HepG2 (cell line): ENCODE measurements around the gene OR1F1. TPM values are rescaled to one million over a fixed set of nuclear protein-coding genes. Genes with fewer than 3 reads are reported as not detected.

Experiments
- ARID5B ChIP-seq: IDR thresholded peaks from 2 replicates; pipeline ENCODE4 v1.4.0; 2020; ENCODE audit warnings: mild to moderate bottlenecking, missing genetic modification reagents
- BRD4 ChIP-seq: sonication (generic); formaldehyde crosslinking; IDR thresholded peaks from 2 replicates; pipeline ENCODE4 v1.4.0; 2020; ENCODE audit warnings: missing genetic modification reagents
- HCFC1 ChIP-seq: fragments of 150-350 bp; IDR thresholded peaks from 2 replicates; pipeline ENCODE4 v1.6.1; 2014; ENCODE audit warnings: low read depth, low read length
- HNRNPLL ChIP-seq: fragments of 200-400 bp; formaldehyde crosslinking; IDR thresholded peaks from 2 replicates; pipeline ENCODE4 v1.6.1; 2017; ENCODE audit warnings: mild to moderate bottlenecking, low read depth, low read length; ENCODE audit not compliant: poor library complexity, severe bottlenecking
- MEF2D ChIP-seq: sonication (generic); formaldehyde crosslinking; IDR thresholded peaks from 2 replicates; pipeline ENCODE4 v1.5.1; 2020; ENCODE audit warnings: mild to moderate bottlenecking, missing genetic modification reagents
- PRDM15 ChIP-seq: sonication (generic); formaldehyde crosslinking; IDR thresholded peaks from 2 replicates; pipeline ENCODE4 v1.4.0; 2020; ENCODE audit warnings: missing genetic modification reagents
- REPIN1 ChIP-seq: sonication (generic); formaldehyde crosslinking; IDR thresholded peaks from 2 replicates; pipeline ENCODE4 v1.8.0; 2022; ENCODE audit warnings: missing genetic modification reagents, low read depth, mild to moderate bottlenecking, borderline replicate concordance
- SMAD9 ChIP-seq: sonication (generic); formaldehyde crosslinking; IDR thresholded peaks from 2 replicates; pipeline ENCODE4 v1.5.1; 2020; ENCODE audit warnings: mild to moderate bottlenecking, missing genetic modification reagents
- SP140L ChIP-seq: sonication (generic); formaldehyde crosslinking; IDR thresholded peaks from 2 replicates; pipeline ENCODE4 v1.4.0; 2020; ENCODE audit warnings: missing genetic modification reagents, borderline replicate concordance
- STAT6 ChIP-seq: sonication (generic); formaldehyde crosslinking; IDR thresholded peaks from 2 replicates; pipeline ENCODE4 v1.4.0; 2020; ENCODE audit warnings: missing genetic modification reagents, mild to moderate bottlenecking, borderline replicate concordance
- TFDP1 ChIP-seq: IDR thresholded peaks from 2 replicates; pipeline ENCODE4 v1.6.1; 2016; ENCODE audit warnings: missing compliant biosample characterization, missing genetic modification reagents, borderline replicate concordance
- TOE1 ChIP-seq: sonication (generic); formaldehyde crosslinking; IDR thresholded peaks from 2 replicates; pipeline ENCODE4 v1.4.0; 2020; ENCODE audit warnings: mild to moderate bottlenecking, missing genetic modification reagents
- ZNF282 ChIP-seq: fragments of 450-650 bp; IDR thresholded peaks from 2 replicates; pipeline ENCODE4 v1.6.1; 2018; ENCODE audit not compliant: partially characterized antibody
- ZNF530 ChIP-seq: sonication (generic); formaldehyde crosslinking; IDR thresholded peaks from 2 replicates; pipeline ENCODE4 v1.5.0; 2020; ENCODE audit warnings: low read depth, mild to moderate bottlenecking, missing genetic modification reagents
- ZNF660 ChIP-seq: sonication (generic); formaldehyde crosslinking; IDR thresholded peaks from 2 replicates; pipeline ENCODE4 v1.5.1; 2020; ENCODE audit warnings: mild to moderate bottlenecking, low read depth, missing genetic modification reagents, borderline replicate concordance
- ZNF761 ChIP-seq: sonication (generic); formaldehyde crosslinking; conservative IDR thresholded peaks from 2 replicates; pipeline ENCODE4 v1.4.0; 2020; ENCODE audit warnings: mild to moderate bottlenecking, missing genetic modification reagents
- ZSCAN20 ChIP-seq: sonication (generic); formaldehyde crosslinking; IDR thresholded peaks from 2 replicates; pipeline ENCODE4 v1.4.0; 2020; ENCODE audit warnings: missing genetic modification reagents, mild to moderate bottlenecking, borderline replicate concordance
- polyA plus RNA-seq, 8 experiments: library from polyadenylated mRNA; depleted of rRNA in 3 of 8; stranded (reverse) in 7 of 8; unstranded in 1 of 8; fragments of >200 nt; fragmentation: Illumina TruSeq in 4 of 8; extraction: Trizol in 4 of 8; gene quantifications; 2 replicates each; pipeline versions ENCODE4 v1.2.1 to v1.2.3, GENCODE V29; 2011 to 2016; ENCODE audit warnings: low read depth in 4 of 8, missing spikeins in 1 of 8, mixed read lengths in 1 of 8; ENCODE audit not compliant: insufficient read depth in 1 of 8
- total RNA-seq, 5 experiments: library from RNA; depleted of rRNA; stranded (reverse); fragments of >200 nt; fragmentation: Illumina TruSeq; extraction: Trizol; gene quantifications; 2 replicates each; pipeline ENCODE4 v1.2.3, GENCODE V29; 2016; ENCODE audit warnings: low read depth in 1 of 5

OR1F1 gene
- total and polyA plus RNA-seq, 2 of the 13 experiments (the other 11 are each of a cell fraction or from before 2014, with no cell fraction given) = 0.90 TPM; not detected in 1

- TF ChIP-seq SP140L (CRISPR knock-in tag) (no peak), TFDP1 (CRISPR knock-in tag) (peak; percentile 28; the same call in 1 of the 2 replicates), STAT6 (CRISPR knock-in tag) (no peak), SMAD9 (CRISPR knock-in tag) (no peak; the same call in 1 of the 2 replicates), REPIN1 (CRISPR knock-in tag) (peak; percentile 35; the same call in 1 of the 2 replicates), HNRNPLL (no peak), HCFC1 (no peak), TOE1 (CRISPR knock-in tag) (no peak), ZNF530 (no peak), BRD4 (CRISPR knock-in tag) (peak; percentile 60; the same call in 1 of the 2 replicates), PRDM15 (peak; percentile 84), ZNF282 (no peak), MEF2D (CRISPR knock-in tag) (peak; percentile 3; the same call in 1 of the 2 replicates), ZNF761 (CRISPR knock-in tag) (no peak), ARID5B (CRISPR knock-in tag) (peak; percentile 68; the same call in 1 of the 2 replicates), ZSCAN20 (CRISPR knock-in tag) (no peak), ZNF660 (CRISPR knock-in tag) (no peak)
Measured at GRCh38 chr16:3157229-3158025, 30.6 kb upstream of the OR1F1 start (continued).
